ENCODE measurements around the gene CBX5. TPM values are rescaled to one million over a fixed set of nuclear protein-coding genes. Genes with fewer than 3 reads are reported as not detected.

CBX5 gene
- polyA plus RNA-seq, 1 of the 3 experiments (the other 2 are of a cell fraction): 11.6 TPM

GRCh38 chr12:54206791-54207190 is 73.1 kb downstream of the CBX5 start:
- WGBS (ENCODE audit: low lambda C conversion rate): 25% methylated on average over 1 of the region's 1 CpG
- no peak for TF ChIP-seq GABPA (IDR thresholded peaks at IDR 0.05; ENCODE audit: low read depth)
- TF ChIP-seq SMC3 (IDR thresholded peaks at IDR 0.05; ENCODE audit: low read depth, low read length): no peak
- TF ChIP-seq YY1 (IDR thresholded peaks at IDR 0.05; ENCODE audit: low read depth): no peak
- TF ChIP-seq USF1 (IDR thresholded peaks at IDR 0.05; ENCODE audit: borderline replicate concordance, low read depth): no peak
- no peak for TF ChIP-seq SIN3A (IDR thresholded peaks at IDR 0.05; ENCODE audit: borderline replicate concordance, low read depth, low read length)
- no peak for TF ChIP-seq RAD21 (IDR thresholded peaks at IDR 0.05; ENCODE audit: low read length)
- TF ChIP-seq NFIC (IDR thresholded peaks at IDR 0.05; ENCODE audit: borderline replicate concordance): no peak
- no peak for TF ChIP-seq RCOR1 (IDR thresholded peaks at IDR 0.05; ENCODE audit: low read length)
- no peak for TF ChIP-seq TAF1 (IDR thresholded peaks at IDR 0.05; ENCODE audit: borderline replicate concordance, low read depth, low read length)
- TF ChIP-seq MAX (IDR thresholded peaks at IDR 0.05; ENCODE audit: low read depth): no peak
- no peak for TF ChIP-seq RFX5 (IDR thresholded peaks at IDR 0.05; ENCODE audit: low read length)
- no peak for TF ChIP-seq PBX3 (IDR thresholded peaks at IDR 0.05)
- TF ChIP-seq TEAD4 (IDR thresholded peaks at IDR 0.05; ENCODE audit: borderline replicate concordance, insufficient read depth): no peak
- TF ChIP-seq EZH2phosphoT487 (IDR thresholded peaks at IDR 0.05; ENCODE audit: borderline replicate concordance, low read depth): no peak
- TF ChIP-seq REST (IDR thresholded peaks at IDR 0.05; ENCODE audit: low read depth, low read length): no peak
- Histone ChIP-seq H3K79me2 (ENCODE audit: insufficient read depth) (no peaks in the 10 kb centered on the region), H3K9me3 (no peaks in the 10 kb centered on the region), H3K27ac (ENCODE audit: low read depth in 2 of 2, low read length in 1 of 2) (no peak overlapping the region), H3K36me3 (replicated peaks in 1 of 2; ENCODE audit: control insufficient read depth in 1 of 2, insufficient read depth in 2 of 2, low read length in 1 of 2) (no peaks in the 10 kb centered on the region), H3K9me2 (no peaks in the 10 kb centered on the region), H3K4me3 (ENCODE audit: low read depth in 2 of 2, low read length in 1 of 2) (no peak overlapping the region), H3K4me2 (no peak overlapping the region), H2AFZ (ENCODE audit: low read depth) (no peak overlapping the region), H3K4me1 (ENCODE audit: control insufficient read depth in 1 of 2, insufficient read depth in 2 of 2, low read depth in 1 of 2, low read length in 1 of 2) (peaks cover 0 to 15% of the 10 kb centered on the region in 2 experiments; a peak in 1 of 4 replicates), H4K20me1 (ENCODE audit: insufficient read depth) (no peaks in the 10 kb centered on the region), H3K9ac (no peak overlapping the region), H3K27me3 (ENCODE audit: insufficient read depth) (peaks cover 16% of the 10 kb centered on the region; the same call in 1 of the 2 replicates), H3F3A (replicated peaks; ENCODE audit: insufficient read depth) (peaks cover 3% of the 10 kb centered on the region)
- POLR2A ChIA-PET: interaction anchor here (1.5 kb wide), 1 partner anchor 189 kb away, joined by 4 read pairs; no protein-coding TSS in a partner anchor
- CTCF ChIA-PET: interaction anchor here (0.8 to 7.9 kb wide), 29 partner anchors 9 to 524 kb away, joined by 3 to 432 read pairs (median 7); partner anchors contain the start of genes HOXC10, HOXC11, HOXC4 and HOXC5
- DNase-seq: no peak

All from SK-N-SH (cell line).